ENCODE measurements around the gene RPS17. TPM values are rescaled to one million over a fixed set of nuclear protein-coding genes. Genes with fewer than 3 reads are reported as not detected.

The RPS17 gene
- total and polyA plus RNA-seq, 10 of the 15 experiments (the other 5 are each of a cell fraction or from before 2014, with no cell fraction given) = 1,223 to 7,871 (median 3,879) TPM

DNA sequence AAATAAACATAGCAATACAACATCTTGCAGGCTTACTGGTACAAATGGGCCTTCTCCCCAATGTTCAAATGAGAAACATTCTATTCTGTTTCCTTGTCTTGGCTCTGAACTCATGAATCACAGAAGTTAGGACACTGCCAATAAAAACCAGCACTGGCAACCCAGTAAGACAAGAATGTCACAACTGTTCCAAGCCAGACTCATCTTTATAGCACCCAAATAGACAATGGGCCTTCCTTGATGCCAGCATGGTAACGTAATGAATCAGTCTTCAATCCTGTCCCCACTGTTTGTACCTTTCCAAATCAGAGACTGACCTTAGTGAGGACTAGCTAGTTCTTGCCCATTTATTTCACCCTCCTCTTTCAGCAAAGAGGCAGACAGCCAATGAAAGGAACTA lies 14.1 kb upstream of the RPS17 start:
- no peak for DNase-seq (ENCODE audit: low read depth, low spot score)
- no peak overlapping the region for H3K27ac ChIP-seq (ENCODE audit: control insufficient read depth, insufficient read depth)
- H3K9me3 ChIP-seq (replicated peaks; ENCODE audit: control insufficient read depth, insufficient read depth, low read length) = no peaks in the 10 kb centered on the region
- ChIA-PET POLR2A (no interaction called here), SMC1A (ENCODE audit: uncharacterized antibody, unreplicated experiment) (no interaction called here), RAD21 (ENCODE audit: unreplicated experiment) (no interaction called here), CTCF (interaction anchor here (0.5 kb wide), 1 partner anchor 16 kb away, joined by 3 read pairs; no protein-coding TSS in a partner anchor)
- no peaks in the 10 kb centered on the region for H3K79me2 ChIP-seq (ENCODE audit: control insufficient read depth, insufficient read depth, low read length)
- peaks cover 18% of the 10 kb centered on the region for H3K4me1 ChIP-seq (ENCODE audit: control insufficient read depth, insufficient read depth, low read length)
- peaks cover 0 to 1% of the 10 kb centered on the region in 2 experiments; a peak in 1 of 4 replicates for H3K27me3 ChIP-seq (replicated peaks in 1 of 2; ENCODE audit: control insufficient read depth in 2 of 2, insufficient read depth in 2 of 2, low read length in 1 of 2)
- H4K20me1 ChIP-seq (ENCODE audit: control insufficient read depth, insufficient read depth) = no peaks in the 10 kb centered on the region
- in situ Hi-C loops (cut with MboI) = no loop called here
- 5% methylated on average over 1 of the region's 1 CpG for WGBS (ENCODE audit: insufficient coverage, insufficient replicate concordance, low lambda C conversion rate, missing lambda C conversion rate)
- FAIRE-seq = no peak
- no peak for ATAC-seq
- H2AFZ ChIP-seq (ENCODE audit: control insufficient read depth, low read depth, low read length) = no peak overlapping the region
- H3K4me3 ChIP-seq = no peak overlapping the region
- BruUV-seq (replicated peaks) = no TSS peak
- intact Hi-C loops (cut with micrococcal nuclease; ENCODE audit: unreplicated experiment) = no loop called here
- no peak overlapping the region for H3K9ac ChIP-seq (ENCODE audit: control insufficient read depth, insufficient read depth, low read length)
- H3K4me2 ChIP-seq (ENCODE audit: control insufficient read depth, insufficient read depth) = no peak overlapping the region
- H3K36me3 ChIP-seq (ENCODE audit: control insufficient read depth in 2 of 2, insufficient read depth in 2 of 2, low read length in 1 of 2) = no peaks in the 10 kb centered on the region; a peak in 1 of 4 replicates
- TF ChIP-seq NBN (IDR thresholded peaks at IDR 0.05) (no peak), RELA (IDR thresholded peaks at IDR 0.05; ENCODE audit: borderline replicate concordance, partially characterized antibody) (no peak), POLR2AphosphoS5 (IDR thresholded peaks at IDR 0.05; ENCODE audit: low read length) (no peak), HDGF (IDR thresholded peaks at IDR 0.05) (no peak), HDAC6 (IDR thresholded peaks at IDR 0.05; ENCODE audit: unreplicated experiment) (no peak), PKNOX1 (IDR thresholded peaks at IDR 0.05) (no peak), ZNF592 (IDR thresholded peaks at IDR 0.05) (no peak)
